Kidney tubule cell (primary cell): Measurements from ENCODE around the gene USP37.
"Not testable (repeated sequence)": the region's sequence is repeated elsewhere in the genome, so short reads cannot be mapped to it uniquely, and the experiment has no call there.

Source experiments
- DNase-seq: peaks from one replicate; pipeline ENCODE4 v3.0.0-alpha.2; 2018; ENCODE audit warnings: low spot score

Gene USP37

GRCh38 chr2:218555527-218555926 lies 12.6 kb downstream of the USP37 start:
- no peak for DNase-seq

- not testable (repeated sequence) for DNase-seq
Measured at GRCh38 chr2:218554225-218554624, 13.9 kb downstream of the USP37 start.

- no peak for DNase-seq
Measured at GRCh38 chr2:218547978-218548377, 20.2 kb downstream of the USP37 start.

- no peak for DNase-seq
Measured at GRCh38 chr2:218547511-218547910, 20.6 kb downstream of the USP37 start.

GRCh38 chr2:218546012-218546411 lies 22.1 kb downstream of the USP37 start:
- DNase-seq = no peak

GRCh38 chr2:218540015-218540414 lies 28.1 kb downstream of the USP37 start:
- DNase-seq = no peak

- no peak for DNase-seq
Measured at GRCh38 chr2:218536804-218537494, 31.2 kb downstream of the USP37 start.

- DNase-seq = no peak
Measured at GRCh38 chr2:218529990-218530389, 38.2 kb downstream of the USP37 start.

- DNase-seq = not testable (repeated sequence)
Measured at GRCh38 chr2:218528409-218528808, 39.7 kb downstream of the USP37 start.

- DNase-seq = no peak
Measured at GRCh38 chr2:218523651-218524050, 44.5 kb downstream of the USP37 start.

GRCh38 chr2:218518876-218519275 lies 49.3 kb downstream of the USP37 start:
- no peak for DNase-seq

- peak; percentile 1 for DNase-seq
Measured at GRCh38 chr2:218517434-218518206, 50.5 kb downstream of the USP37 start.

- no peak for DNase-seq
Measured at GRCh38 chr2:218516614-218517013, 51.5 kb downstream of the USP37 start.

- DNase-seq = no peak
Measured at GRCh38 chr2:218513676-218514075, 54.5 kb downstream of the USP37 start.

GRCh38 chr2:218508299-218508698 lies 59.9 kb downstream of the USP37 start:
- no peak for DNase-seq

- DNase-seq = no peak
Measured at GRCh38 chr2:218505754-218506371, 62.3 kb downstream of the USP37 start.

- peak; percentile 13 for DNase-seq
Measured at GRCh38 chr2:218501665-218502064, 66.5 kb downstream of the USP37 start.

- DNase-seq = no peak
Measured at GRCh38 chr2:218500501-218501060, 67.6 kb downstream of the USP37 start.

- DNase-seq = no peak
Measured at GRCh38 chr2:218485986-218486667, 82.0 kb downstream of the USP37 start.

- DNase-seq = no peak
Measured at GRCh38 chr2:218482651-218483050, 85.5 kb downstream of the USP37 start.

- no peak for DNase-seq
Measured at GRCh38 chr2:218479595-218479994, 88.6 kb downstream of the USP37 start.

- peak; percentile 47 for DNase-seq
Measured at GRCh38 chr2:218478544-218478943, 89.6 kb downstream of the USP37 start.
